ENCODE results near the gene SND1.
"Not testable (repeated sequence)": the region's sequence is repeated elsewhere in the genome, so short reads cannot be mapped to it uniquely, and the experiment has no call there.

Gene SND1

DNA sequence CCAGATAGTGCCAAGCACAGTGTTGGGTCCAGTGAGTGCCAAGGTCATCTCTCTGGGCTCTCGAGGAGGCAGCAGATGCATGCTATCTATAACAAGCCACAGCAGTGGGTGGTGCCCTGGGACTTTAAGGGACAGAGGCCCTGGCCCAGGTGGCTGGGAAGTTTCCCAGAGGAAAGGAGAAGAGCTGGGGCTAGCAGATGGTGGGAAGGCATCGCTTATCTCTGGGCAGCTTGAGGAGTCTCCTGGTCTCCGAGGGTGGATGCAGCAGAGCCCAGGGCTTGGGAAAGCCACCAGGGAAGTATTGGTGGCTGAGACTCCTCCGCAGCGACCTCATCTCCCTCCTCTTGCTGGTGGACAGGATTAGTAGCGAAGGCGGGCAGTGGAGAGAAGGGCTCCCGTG, 442.7 kb downstream of the SND1 start:
- DNase-seq (ENCODE audit: low read depth in 2 of 2), result no peak

- DNase-seq (ENCODE audit: low read depth in 2 of 2), result no peak
These were observed 445.3 kb downstream of the SND1 start for GRCh38 chr7:128097211-128097731.

GRCh38 chr7:128098629-128099028, 446.6 kb downstream of the SND1 start:
- DNase-seq (ENCODE audit: low read depth in 2 of 2), result no peak

DNA sequence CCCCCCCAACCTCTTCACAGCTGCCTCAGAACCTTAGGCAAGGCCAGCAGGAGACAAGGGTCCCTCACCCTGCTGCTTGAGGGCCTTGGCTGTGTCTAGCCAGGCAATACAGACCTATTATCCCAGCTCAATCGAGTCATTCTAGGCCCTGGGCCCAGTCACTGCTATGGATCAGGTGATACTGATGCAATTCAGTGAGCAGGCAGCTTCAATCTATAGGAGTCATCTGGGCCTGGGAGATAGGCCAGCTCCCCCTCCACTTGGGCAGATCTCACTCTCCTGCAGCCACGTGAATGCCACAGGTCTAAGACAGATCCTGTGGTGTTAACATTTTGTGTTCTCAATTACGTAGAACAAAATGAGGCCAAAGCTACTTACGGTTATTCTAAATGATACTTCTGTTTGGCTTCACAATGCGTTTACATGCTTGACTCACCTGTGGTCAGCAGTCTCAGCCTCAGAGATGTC, 447.2 kb downstream of the SND1 start:
- no peak for DNase-seq (ENCODE audit: low read depth in 2 of 2)

- no peak for DNase-seq (ENCODE audit: low read depth in 2 of 2)
These were observed 448.4 kb downstream of the SND1 start for GRCh38 chr7:128100225-128100948.

- DNase-seq (ENCODE audit: low read depth in 2 of 2), result no peak
These were observed 449.1 kb downstream of the SND1 start for GRCh38 chr7:128100949-128101713.

- no peak for DNase-seq (ENCODE audit: low read depth in 2 of 2)
These were observed 450.7 kb downstream of the SND1 start for GRCh38 chr7:128102490-128103291.

DNA sequence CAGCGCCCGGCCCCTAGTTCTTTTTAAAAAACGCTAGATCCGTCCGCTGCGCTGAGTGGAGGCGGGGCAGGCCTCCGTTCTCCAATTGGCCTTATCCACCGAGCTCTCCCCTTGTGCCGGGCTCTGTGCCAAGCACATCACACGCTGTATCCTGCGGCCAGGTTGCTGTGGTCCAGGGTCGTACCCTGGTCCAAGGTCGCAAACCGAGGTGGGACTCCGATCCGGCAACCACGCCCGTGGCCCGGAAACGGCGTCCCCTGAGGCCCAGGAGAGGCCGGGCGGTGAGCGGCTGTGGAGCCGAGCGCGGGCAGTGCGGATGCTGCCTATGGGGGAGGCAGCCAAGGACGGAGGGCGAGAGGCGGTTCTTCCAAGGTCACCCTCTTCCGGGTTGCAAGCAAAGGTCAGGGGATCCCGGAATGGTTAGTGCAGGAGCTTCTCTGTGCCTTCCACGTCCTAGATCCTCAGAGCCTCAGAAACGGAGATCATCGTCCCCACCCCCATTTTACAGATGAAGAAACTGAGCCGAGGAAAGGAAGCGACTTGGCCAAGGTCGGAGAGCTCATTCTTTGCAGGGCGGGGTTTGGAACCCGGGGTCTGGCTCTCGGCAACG, 451.6 kb downstream of the SND1 start:
- DNase-seq (ENCODE audit: low read depth in 2 of 2), result no peak

- DNase-seq (ENCODE audit: low read depth in 2 of 2), result no peak
These were observed 452.2 kb downstream of the SND1 start for GRCh38 chr7:128104108-128104742.

- DNase-seq (ENCODE audit: low read depth in 2 of 2), result no peak
These were observed 453.4 kb downstream of the SND1 start for GRCh38 chr7:128105228-128106022.

- no peak for DNase-seq (ENCODE audit: low read depth in 2 of 2)
These were observed 454.8 kb downstream of the SND1 start for GRCh38 chr7:128106821-128107220.

GRCh38 chr7:128107516-128107915, 455.5 kb downstream of the SND1 start:
- not testable (repeated sequence) for DNase-seq (ENCODE audit: low read depth in 2 of 2)

DNA sequence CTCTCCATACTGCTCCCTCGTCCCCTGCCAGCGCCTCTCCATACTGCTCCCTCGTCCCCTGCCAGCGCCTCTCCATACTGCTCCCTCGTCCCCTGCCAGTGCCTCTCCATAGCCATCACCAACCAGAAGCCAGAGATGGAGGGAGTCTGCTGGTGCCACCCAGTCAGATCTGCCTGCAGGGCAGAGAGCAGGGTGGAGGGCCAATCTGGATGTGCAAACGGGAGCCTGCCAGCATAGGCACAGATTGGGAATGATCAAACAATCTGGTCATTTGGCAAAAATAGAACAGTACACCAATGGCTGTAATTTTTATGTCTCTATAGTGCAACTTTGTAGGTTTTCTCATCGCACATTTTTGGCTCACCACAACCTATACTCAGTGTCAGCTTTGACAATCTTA, 456.1 kb downstream of the SND1 start:
- no peak for DNase-seq (ENCODE audit: low read depth in 2 of 2)

DNA sequence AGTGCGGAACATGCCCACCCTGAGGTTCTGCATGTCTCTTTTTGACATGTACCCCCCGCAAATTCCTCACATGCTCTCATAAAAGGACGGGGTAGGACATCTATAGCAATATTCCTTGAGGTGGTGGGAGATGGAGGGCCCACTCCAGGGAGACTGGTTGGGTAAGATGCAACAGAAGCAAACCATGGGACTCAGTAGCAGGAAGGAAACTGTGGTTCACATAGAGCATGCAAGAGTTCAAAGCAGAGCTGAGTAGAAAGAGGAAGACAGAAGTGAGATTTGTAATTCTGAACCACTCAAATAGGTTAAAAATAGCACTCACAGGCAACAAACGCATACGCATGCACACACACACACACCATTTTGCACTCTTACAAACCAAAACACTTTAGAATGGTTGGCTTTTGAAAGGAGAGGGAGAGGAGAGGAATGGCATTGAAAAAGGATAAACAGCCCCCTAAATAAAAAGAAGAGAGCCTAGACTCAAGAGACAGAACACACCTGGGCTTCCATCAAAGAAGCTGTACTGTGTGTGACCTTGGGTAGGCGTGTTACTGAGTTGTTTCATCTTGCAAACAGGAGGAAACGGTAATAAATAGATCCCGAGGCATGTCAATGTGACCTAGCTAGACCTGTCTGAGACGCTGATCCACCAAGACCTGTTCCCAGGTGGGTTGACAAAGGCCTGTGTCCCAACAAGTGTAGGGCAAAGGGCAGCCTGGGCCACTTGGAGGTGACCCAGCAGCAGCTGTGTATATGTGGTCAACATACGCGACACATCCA, 456.8 kb downstream of the SND1 start:
- no peak for DNase-seq (ENCODE audit: low read depth in 2 of 2)

- DNase-seq (ENCODE audit: low read depth in 2 of 2), result not testable (repeated sequence)
These were observed 457.5 kb downstream of the SND1 start for GRCh38 chr7:128109424-128109969.

DNA sequence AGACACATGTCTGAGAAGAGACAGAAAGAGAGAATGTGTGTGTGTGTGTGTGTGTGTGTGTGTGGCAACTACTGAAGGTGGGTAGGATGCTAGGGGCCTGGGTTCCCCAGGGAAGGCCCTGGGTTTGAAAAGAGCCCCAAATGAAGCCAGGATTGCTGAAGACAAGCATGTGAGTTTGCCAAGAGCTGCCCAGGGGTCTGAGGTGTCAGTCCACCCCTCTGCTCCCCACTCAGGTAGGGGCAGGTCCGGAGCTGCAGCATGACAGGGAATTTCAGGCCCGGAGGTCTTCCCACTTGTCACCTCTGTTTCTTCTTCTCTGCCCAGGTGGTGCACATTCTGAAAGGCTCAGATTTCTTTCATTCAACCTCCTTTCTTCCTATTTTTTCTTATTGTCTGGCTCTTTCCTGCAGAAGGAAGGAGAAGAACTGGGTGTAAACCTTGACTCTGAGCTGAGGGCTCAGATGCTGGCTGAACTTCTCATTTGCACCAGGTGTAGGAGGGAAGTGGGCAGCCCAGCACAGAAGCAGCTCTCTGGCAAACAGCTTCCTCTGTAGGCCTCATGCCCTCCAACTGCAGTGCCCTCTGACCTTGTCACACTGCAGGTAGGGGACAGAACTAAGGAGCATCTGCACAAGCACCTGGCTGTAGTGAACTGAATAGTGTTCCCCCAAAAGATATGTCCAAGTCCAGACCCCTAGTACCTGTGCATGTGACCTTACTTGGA, 458.8 kb downstream of the SND1 start:
- no peak for DNase-seq (ENCODE audit: low read depth in 2 of 2)

- no peak for DNase-seq (ENCODE audit: low read depth in 2 of 2)
These were observed 460.2 kb downstream of the SND1 start for GRCh38 chr7:128112018-128112780.

DNA sequence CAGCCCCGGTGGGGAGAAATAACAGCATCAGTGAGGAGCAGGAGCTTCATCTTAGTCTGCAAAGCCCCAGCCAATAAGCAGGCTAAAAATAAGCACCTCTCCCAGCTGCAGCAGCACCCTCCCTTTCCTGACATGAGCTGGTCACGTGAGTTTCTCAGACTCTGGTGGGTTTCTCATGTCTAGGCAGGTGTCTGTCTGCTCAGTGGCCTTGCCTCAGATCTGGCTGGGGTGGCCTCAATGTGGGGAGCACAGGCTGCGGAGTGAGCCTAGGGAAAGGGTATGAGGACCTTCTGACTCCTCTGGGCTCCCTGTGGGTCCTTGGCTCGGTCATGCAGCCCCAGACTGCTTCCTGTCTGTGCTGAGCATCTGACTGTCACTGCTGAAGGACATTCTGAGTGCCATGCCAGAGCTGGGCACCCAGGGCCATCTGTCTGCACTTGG, 460.8 kb downstream of the SND1 start:
- no peak for DNase-seq (ENCODE audit: low read depth in 2 of 2)
